NB4 (cell line): Measurements from ENCODE around the gene CRIP2.

ENCODE experiments used
- DNase-seq: peaks from one replicate; pipeline ENCODE4 v3.0.0; 2010; ENCODE audit warnings: low read depth
- H3K4me3 ChIP-seq: one replicate; pipeline ENCODE4 v1.5.1; 2011; ENCODE audit warnings: mild to moderate bottlenecking, low read depth, low read length, moderate library complexity
- MYC ChIP-seq: IDR thresholded peaks from 2 replicates; pipeline ENCODE4 v1.6.1; 2011; ENCODE audit warnings: low read depth, low read length
- POLR2A ChIP-seq: IDR thresholded peaks from 2 replicates; pipeline ENCODE4 v1.6.1; 2011; ENCODE audit warnings: mild to moderate bottlenecking; ENCODE audit not compliant: insufficient read length; ENCODE audit errors: extremely low read depth
- TF ChIP-seq, protein P1 (sequence below): IDR thresholded peaks from one replicate; pipeline ENCODE4 v1.5.1; 2012; ENCODE audit warnings: low read depth, low read length
- TF ChIP-seq, protein P2 (sequence below): IDR thresholded peaks from 2 replicates; pipeline ENCODE4 v1.6.1; 2011; ENCODE audit warnings: low read depth, low read length

Gene CRIP2

DNA sequence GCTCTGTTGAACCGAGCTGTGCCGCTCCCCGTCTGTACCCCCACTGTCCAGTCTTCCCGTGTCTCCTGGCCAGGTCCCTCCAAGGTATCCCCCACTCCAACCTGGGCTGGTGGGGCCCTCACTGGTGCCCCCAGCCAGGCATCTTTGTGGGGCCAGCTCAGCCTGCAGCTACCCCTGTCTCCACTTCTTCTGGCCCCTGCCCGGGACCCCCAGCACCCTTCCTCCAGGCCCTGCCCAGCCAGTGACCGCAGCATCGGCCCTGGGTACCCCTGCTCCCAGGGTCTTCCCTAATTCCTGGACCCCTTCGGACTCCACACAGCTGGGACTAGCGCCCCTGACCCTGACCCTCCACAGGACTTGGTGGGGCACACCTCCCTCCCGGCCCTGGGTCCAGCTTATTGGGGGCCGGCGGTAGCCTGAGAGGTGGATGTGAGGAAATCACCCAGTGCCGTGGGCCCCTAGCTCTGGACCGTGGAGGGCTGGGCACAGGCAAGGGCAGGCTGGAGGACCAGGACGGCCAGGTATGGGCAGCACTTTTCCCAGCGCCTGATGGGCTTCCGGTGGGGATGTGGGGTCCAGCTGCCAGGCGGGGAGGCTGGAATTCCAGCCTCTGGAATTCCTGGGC lies 8.0 kb downstream of the CRIP2 start:
- no peak for TF ChIP-seq POLR2A
- TF ChIP-seq, protein P1, sequence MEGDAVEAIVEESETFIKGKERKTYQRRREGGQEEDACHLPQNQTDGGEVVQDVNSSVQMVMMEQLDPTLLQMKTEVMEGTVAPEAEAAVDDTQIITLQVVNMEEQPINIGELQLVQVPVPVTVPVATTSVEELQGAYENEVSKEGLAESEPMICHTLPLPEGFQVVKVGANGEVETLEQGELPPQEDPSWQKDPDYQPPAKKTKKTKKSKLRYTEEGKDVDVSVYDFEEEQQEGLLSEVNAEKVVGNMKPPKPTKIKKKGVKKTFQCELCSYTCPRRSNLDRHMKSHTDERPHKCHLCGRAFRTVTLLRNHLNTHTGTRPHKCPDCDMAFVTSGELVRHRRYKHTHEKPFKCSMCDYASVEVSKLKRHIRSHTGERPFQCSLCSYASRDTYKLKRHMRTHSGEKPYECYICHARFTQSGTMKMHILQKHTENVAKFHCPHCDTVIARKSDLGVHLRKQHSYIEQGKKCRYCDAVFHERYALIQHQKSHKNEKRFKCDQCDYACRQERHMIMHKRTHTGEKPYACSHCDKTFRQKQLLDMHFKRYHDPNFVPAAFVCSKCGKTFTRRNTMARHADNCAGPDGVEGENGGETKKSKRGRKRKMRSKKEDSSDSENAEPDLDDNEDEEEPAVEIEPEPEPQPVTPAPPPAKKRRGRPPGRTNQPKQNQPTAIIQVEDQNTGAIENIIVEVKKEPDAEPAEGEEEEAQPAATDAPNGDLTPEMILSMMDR: no peak
- no peak for DNase-seq
- H3K4me3 ChIP-seq: no peak overlapping the region

DNA sequence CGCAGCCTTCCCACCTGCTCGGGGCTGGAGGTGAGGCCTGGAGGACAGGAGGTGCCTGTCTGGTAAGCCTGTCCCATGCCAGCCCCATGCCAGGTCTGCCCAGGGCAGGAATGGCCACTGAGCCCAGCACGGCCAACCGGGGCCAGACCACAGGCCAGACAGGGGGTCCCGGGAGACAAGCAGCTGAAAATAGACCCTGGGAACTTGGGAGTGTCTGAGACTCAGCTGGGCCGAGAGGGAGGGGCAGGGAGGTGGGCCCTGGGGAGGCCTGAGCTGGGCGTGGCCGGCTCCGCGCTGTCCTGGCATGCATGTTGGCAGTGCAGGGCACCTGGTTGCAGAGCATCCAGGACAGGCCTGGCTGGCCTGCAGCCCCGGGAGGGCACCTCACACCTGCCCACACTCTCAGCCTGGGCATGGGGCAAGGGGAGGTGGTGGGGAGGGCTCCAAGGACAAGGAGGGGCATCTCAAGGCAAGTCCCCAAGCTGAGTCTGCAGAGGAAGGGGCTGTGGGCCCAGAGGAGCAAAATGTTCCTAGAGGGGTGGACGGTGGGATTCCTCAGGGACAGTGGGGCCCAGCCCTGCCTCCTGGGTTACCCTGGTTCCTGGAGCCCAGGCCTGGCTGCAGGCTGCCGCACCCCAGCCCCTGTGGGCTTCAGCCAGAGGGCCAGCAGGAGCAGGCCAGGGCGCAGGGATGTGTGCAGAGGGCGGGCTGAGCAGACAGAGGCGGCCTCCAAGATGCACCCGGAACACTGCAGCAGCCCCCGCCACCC lies 8.9 kb downstream of the CRIP2 start:
- DNase-seq: no peak
- TF ChIP-seq MYC: no peak
- TF ChIP-seq POLR2A: no peak
- TF ChIP-seq, protein P2, sequence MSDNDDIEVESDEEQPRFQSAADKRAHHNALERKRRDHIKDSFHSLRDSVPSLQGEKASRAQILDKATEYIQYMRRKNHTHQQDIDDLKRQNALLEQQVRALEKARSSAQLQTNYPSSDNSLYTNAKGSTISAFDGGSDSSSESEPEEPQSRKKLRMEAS: no peak
- TF ChIP-seq, protein P1: no peak
- no peak overlapping the region for H3K4me3 ChIP-seq

DNA sequence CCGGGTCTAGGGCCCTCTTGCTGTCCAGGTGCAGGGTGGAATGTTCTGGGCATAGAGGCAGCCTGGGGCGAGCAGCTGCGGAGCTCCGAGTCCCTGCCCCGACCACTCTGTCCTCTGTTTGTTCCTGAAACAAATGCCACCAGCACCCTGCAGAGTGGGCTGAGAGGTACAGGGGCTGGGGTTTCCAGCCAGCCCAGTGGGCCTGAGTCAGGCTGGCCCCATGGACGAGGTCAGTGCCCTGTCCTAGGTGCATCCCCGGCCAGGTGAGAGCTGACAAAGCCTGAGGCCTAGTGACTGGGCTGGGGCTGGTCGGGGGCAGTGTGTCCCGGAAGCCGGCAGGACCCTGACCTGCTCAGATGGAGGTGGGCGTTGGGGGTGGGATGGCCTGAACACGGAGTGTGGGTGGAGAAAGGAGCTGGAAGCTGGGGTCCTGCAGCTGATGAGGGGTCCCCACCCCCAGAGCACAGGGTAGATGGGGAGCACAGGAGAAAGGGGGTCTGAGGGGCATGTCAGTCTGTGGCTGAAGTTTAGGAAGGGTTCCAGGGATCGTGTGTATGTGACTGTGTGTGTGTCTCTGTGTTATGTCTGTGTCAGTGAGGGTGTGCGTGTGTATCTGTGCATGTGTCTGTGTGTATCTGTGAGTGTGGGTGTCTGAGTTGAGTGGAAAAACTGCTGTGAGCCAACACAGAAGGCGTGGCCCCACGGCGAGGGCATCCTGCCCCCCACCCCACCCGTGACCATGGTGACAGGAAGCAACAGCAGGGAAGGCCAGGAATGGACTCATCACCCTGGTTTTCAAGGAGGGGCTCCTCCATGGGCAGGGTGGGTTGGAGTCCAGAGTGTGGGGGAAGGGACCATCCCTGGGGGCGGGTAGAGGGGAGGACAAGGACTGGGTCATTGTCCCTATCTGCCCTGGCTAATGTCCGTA lies 9.7 kb downstream of the CRIP2 start:
- no peak for DNase-seq
- no peak overlapping the region for H3K4me3 ChIP-seq
- TF ChIP-seq POLR2A (no peak), MYC (no peak)
- TF ChIP-seq, protein P2: no peak
- TF ChIP-seq, protein P1: no peak

DNA sequence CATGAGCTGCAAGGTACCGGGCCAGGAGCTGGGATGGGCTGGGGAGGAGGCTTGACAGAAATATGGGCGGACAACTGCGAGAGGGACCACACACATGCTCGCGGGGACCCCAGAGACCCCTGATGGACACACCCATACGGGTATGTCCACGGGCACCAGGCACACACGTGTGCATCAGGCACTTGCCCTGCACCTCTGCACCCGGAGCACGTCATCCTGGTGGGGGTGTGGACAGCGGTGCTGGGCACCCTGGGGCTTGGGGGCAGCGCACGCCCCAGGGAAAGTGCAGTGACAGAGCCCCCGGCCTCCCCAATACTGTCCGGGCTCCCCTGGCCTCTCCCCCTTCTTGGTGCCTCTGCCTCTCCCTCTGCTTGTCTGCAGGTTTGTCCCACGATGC lies 10.4 kb downstream of the CRIP2 start:
- DNase-seq: no peak
- TF ChIP-seq, protein P1: no peak
- TF ChIP-seq MYC (no peak), POLR2A (no peak)
- TF ChIP-seq, protein P2: no peak

DNA sequence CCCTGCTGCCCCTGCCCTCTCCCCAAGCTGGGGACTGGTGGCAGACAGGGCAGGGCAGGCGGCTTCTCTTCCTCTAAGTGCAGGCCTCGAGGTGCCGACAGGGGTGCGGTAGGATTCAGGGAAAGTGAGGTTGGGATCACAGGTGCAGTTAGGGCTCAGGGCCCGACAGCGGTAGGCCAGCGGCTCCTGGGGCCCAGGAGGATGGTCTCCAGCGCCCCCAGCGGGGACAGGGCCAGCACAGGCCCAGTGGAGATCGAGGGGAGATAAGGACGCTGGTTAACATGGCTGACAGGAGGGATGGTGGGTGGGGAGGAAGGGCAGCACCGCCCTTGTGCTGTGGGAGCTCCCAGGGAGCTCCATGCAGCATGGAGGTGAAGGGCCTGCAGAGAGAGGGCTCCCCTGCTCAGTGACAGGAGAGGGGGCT lies 11.1 kb downstream of the CRIP2 start:
- TF ChIP-seq, protein P1: peak; percentile 46
- no peak for TF ChIP-seq MYC
- no peak overlapping the region for H3K4me3 ChIP-seq
- DNase-seq: peak; percentile 75

More for the DNA sequence above, 10.4 kb downstream of the CRIP2 start:
- no peak overlapping the region for H3K4me3 ChIP-seq
